Activated T-helper 1 cell treated with anti-CD3 and anti-CD28 coated beads, Interleukin-12 subunit alpha, Interleukin-12 subunit beta, Interleukin-2, Interleukin-4 antibody, amounts not matched to agents 30 ng/mL and 10 ng/mL and 1 ng/mL, durations not matched to agents 14 hours and 24 hours and 36 hours (primary cell): ENCODE measurements around the gene NSMF. TPM values are rescaled to one million over a fixed set of nuclear protein-coding genes. Genes with fewer than 3 reads are reported as not detected.

Source experiments
- DNase-seq: peaks from one replicate; pipeline ENCODE4 v3.0.0; 2021; ENCODE audit warnings: low spot score
- H3K27ac Mint-ChIP-seq: one replicate; pipeline ENCODE4 v1.8.0; 2021; ENCODE audit warnings: mild to moderate bottlenecking, mixed read lengths
- H3K27me3 Mint-ChIP-seq: one replicate; pipeline ENCODE4 v1.8.0; 2022; ENCODE audit warnings: mild to moderate bottlenecking, moderate library complexity, mixed read lengths; ENCODE audit not compliant: insufficient read depth
- H3K36me3 Mint-ChIP-seq: one replicate; pipeline ENCODE4 v1.8.0; 2021; ENCODE audit warnings: low read depth, mixed read lengths
- H3K4me1 Mint-ChIP-seq: one replicate; pipeline ENCODE4 v1.8.0; 2021; ENCODE audit warnings: low read depth, mixed read lengths
- H3K4me3 Mint-ChIP-seq: one replicate; pipeline ENCODE4 v1.8.0; 2021; ENCODE audit warnings: mild to moderate bottlenecking, moderate library complexity, mixed read lengths
- H3K9me3 Mint-ChIP-seq: one replicate; pipeline ENCODE4 v1.8.0; 2021; ENCODE audit warnings: mixed read lengths
- intact Hi-C: fragments of 100-400 bp; cut with micrococcal nuclease; formaldehyde crosslinking; loops from one replicate; pipeline ENCODE4 v1.15.1; 2024
- total RNA-seq: library from RNA; stranded (reverse); gene quantifications from 2 replicates; pipeline ENCODE4 v1.2.3, GENCODE V29; 2022

Gene NSMF
- total RNA-seq, 1 donor from 2014 or later: 58.9 TPM

DNA sequence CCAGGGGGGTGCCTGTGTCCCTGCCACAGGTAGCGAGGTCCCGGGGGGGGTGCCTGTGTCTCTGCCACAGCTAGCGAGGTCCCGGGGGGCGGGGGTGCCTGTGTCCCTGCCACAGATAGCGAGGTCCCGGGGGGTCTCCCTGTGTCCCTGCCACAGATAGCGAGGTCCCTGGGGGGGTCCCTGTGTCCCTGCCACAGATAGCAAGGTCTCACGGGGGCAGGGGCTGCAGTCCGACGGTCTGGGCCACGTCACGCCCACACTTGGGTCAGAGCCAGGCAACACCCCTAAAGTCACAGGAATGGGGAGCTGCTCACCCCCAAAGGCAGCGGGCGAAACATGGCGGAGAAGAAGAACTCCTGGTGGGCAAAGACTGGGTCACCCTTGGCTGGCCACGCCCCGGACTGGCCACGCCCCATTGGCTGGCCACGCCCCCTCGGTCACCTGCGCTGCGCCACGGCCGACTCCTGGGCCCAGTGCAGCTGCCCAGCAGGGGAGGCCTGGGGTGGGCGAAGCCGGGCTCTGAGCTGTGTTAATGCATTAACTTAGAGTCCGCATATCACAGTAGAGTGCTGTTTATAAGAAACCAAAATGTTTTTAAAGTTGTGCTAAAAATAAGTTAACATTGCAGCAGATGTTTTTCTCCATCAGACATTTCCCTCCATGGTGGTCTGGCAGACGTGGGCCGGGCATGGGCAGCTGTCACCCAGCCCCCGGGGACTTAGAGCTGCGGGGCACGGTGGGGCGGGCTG lies 29.0 kb downstream of the NSMF start:
- no peak overlapping the region for H3K27ac Mint-ChIP-seq
- peaks cover 3% of the 10 kb centered on the region for H3K27me3 Mint-ChIP-seq
- no peak overlapping the region for H3K4me3 Mint-ChIP-seq
- intact Hi-C loops: loop anchor here (10.0 kb wide), 1 partner anchor 95 kb away; no protein-coding TSS in a partner anchor
- no peaks in the 10 kb centered on the region for H3K9me3 Mint-ChIP-seq
- H3K4me1 Mint-ChIP-seq: no peaks in the 10 kb centered on the region
- DNase-seq: no peak
- no peaks in the 10 kb centered on the region for H3K36me3 Mint-ChIP-seq

DNA sequence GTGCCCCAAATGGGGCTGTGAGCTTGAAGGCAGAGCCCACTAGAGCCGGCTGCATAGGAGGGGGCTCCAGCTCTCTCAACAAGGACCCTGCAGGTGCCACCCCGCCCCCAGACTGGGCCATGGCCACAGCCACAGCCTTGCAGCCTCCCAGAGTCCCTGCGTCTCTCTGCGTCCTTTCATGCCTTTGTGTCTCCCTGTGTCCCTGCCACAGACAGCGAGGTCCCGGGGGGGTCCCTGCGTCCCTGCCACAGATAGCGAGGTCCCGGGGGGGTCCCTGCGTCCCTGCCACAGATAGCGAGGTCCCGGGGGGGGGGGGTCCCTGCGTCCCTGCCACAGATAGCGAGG lies 29.6 kb downstream of the NSMF start:
- H3K36me3 Mint-ChIP-seq: no peaks in the 10 kb centered on the region
- DNase-seq: no peak
- intact Hi-C loops: loop anchor here (10.0 kb wide), 1 partner anchor 95 kb away; no protein-coding TSS in a partner anchor
- no peaks in the 10 kb centered on the region for H3K9me3 Mint-ChIP-seq
- H3K27ac Mint-ChIP-seq: no peak overlapping the region
- H3K4me1 Mint-ChIP-seq: no peaks in the 10 kb centered on the region
- peaks cover 6% of the 10 kb centered on the region for H3K27me3 Mint-ChIP-seq
- H3K4me3 Mint-ChIP-seq: no peak overlapping the region

DNA sequence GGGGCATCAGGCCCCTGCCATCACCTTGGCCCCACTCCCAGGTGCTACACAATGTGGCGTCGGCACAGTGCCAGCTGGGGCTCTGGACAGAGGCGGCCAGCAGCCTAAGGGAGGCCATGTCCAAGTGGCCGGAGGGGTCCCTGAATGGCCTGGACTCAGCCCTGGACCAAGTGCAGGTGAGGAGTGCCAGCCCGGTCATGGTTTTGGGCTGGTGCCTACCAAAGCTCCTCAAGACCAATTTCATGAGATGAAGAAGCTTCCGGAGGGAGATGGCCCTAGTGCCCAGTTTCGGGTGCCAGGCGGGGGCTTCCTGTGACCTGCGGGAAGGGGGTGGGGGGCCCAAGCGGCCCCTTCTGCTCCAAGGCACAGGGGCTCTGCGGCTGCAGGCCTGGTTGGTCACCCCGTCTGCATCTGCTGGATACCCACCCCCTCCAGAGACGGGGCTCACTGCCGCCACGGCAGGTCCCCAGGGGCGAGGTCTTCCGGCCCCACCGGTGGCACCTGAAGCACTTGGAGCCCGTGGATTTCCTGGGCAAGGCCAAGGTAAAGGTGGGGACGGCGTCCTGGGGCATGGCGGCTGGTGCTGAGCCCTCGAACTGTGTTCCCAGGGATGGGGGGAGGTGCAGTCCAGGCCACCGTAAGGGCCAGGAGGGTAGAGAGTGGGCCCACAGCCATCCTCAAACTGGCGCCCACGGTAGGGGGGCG lies 30.1 kb downstream of the NSMF start:
- no peak for DNase-seq
- intact Hi-C loops: loop anchor here (10.0 kb wide), 1 partner anchor 96 kb away; no protein-coding TSS in a partner anchor
- Mint-ChIP-seq H3K27ac (no peak overlapping the region), H3K4me3 (no peak overlapping the region), H3K36me3 (no peaks in the 10 kb centered on the region), H3K9me3 (no peaks in the 10 kb centered on the region), H3K4me1 (no peaks in the 10 kb centered on the region), H3K27me3 (peaks cover 9% of the 10 kb centered on the region)

GRCh38 chr9:137428311-137428630 lies 30.9 kb downstream of the NSMF start:
- intact Hi-C loops: loop anchor here (10.0 kb wide), 1 partner anchor 97 kb away; no protein-coding TSS in a partner anchor
- DNase-seq: no peak
- Mint-ChIP-seq H3K4me1 (no peaks in the 10 kb centered on the region), H3K36me3 (no peaks in the 10 kb centered on the region), H3K27ac (no peak overlapping the region), H3K27me3 (peaks cover 9% of the 10 kb centered on the region), H3K4me3 (no peak overlapping the region), H3K9me3 (no peaks in the 10 kb centered on the region)

DNA sequence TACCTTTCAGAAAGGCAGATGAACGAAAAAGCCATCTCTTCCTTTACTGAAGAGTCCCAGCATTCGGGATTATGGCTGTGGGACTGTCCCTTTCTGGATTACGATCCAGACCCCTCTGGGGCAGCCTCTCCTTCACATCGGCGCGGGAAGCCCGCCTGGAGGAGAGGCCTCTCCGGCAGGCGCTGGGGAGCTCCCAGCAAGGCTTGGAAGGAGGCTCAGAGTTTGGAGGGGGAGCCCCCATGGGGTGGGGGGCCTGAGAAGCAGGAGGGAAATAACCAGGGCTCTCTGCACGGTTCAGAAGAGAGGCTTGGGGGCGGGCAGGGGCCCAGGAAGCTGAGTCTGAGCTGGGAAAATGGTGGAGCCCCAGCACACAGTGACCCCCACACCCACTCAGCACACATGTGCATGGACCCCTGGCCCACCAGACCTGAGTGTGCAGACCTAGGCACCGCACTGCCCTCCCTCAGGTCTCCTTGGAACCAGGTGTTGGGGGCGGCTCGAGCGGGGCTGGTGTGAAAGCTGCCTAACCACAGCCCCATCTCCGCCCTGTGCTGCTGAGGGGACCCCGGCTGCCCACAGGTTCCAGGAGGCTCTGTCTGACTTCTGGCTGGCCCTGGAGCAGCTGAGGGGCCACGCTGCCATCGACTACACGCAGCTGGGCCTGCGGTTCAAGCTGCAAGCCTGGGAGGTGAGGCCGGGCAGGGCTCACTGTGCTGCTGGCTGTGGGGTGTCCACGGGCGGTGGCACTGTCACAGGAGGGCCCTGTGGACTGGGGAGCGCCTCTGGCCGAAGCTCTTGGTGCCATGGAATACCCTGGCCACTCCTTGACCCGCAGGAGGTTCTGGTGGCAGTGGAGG lies 31.5 kb downstream of the NSMF start:
- Mint-ChIP-seq H3K27me3 (peaks cover 9% of the 10 kb centered on the region), H3K27ac (no peak overlapping the region), H3K4me3 (no peak overlapping the region), H3K9me3 (no peaks in the 10 kb centered on the region), H3K36me3 (no peaks in the 10 kb centered on the region), H3K4me1 (no peaks in the 10 kb centered on the region)
- intact Hi-C loops: loop anchor here (10.0 kb wide), 1 partner anchor 97 kb away; no protein-coding TSS in a partner anchor
- no peak for DNase-seq

GRCh38 chr9:137426018-137426681 lies 33.0 kb downstream of the NSMF start:
- intact Hi-C loops: loop anchor here (10.0 kb wide), 1 partner anchor 99 kb away; no protein-coding TSS in a partner anchor
- Mint-ChIP-seq H3K9me3 (no peaks in the 10 kb centered on the region), H3K4me1 (peaks cover 7% of the 10 kb centered on the region), H3K27me3 (peaks cover 9% of the 10 kb centered on the region), H3K27ac (no peak overlapping the region), H3K4me3 (no peak overlapping the region), H3K36me3 (peaks cover 5% of the 10 kb centered on the region)
- no peak for DNase-seq

GRCh38 chr9:137423514-137424291 lies 35.4 kb downstream of the NSMF start:
- intact Hi-C loops: loop anchor here (1.0 to 10.0 kb wide), 7 partner anchors 18 to 181 kb away; partner anchors contain the start of genes ENTPD8, MRPL41, NRARP and NSMF
- no peak for DNase-seq
- no peaks in the 10 kb centered on the region for H3K9me3 Mint-ChIP-seq

GRCh38 chr9:137422604-137423513 lies 36.3 kb downstream of the NSMF start, which contains the start of the genes EXD3 and NOXA1:
Gene EXD3, minus strand, starts transcription at chr9:137423162. Its CDS starts 27,805 bp downstream, at chr9:137395357.
Gene NOXA1, plus strand, starts transcription at chr9:137423393. Its CDS starts 137 bp downstream, at chr9:137423530.
- DNase-seq: peak; percentile 92
- Mint-ChIP-seq H3K9me3 (no peaks in the 10 kb centered on the region), H3K36me3 (peaks cover 5% of the 10 kb centered on the region), H3K27me3 (peaks cover 9% of the 10 kb centered on the region), H3K4me1 (peaks cover 7% of the 10 kb centered on the region), H3K27ac (peak within 1 kb of the TSS; percentile 52), H3K4me3 (peak within 1 kb of the TSS; percentile 90)
- intact Hi-C loops: loop anchor here (1.0 to 10.0 kb wide), 8 partner anchors 12 to 181 kb away; partner anchors contain the start of genes ENTPD8, MRPL41, NRARP and NSMF

More at GRCh38 chr9:137423514-137424291, 35.4 kb downstream of the NSMF start:
- Mint-ChIP-seq H3K36me3 (peaks cover 5% of the 10 kb centered on the region), H3K4me3 (no peak overlapping the region), H3K4me1 (peaks cover 7% of the 10 kb centered on the region), H3K27ac (no peak overlapping the region), H3K27me3 (peaks cover 9% of the 10 kb centered on the region)

DNA sequence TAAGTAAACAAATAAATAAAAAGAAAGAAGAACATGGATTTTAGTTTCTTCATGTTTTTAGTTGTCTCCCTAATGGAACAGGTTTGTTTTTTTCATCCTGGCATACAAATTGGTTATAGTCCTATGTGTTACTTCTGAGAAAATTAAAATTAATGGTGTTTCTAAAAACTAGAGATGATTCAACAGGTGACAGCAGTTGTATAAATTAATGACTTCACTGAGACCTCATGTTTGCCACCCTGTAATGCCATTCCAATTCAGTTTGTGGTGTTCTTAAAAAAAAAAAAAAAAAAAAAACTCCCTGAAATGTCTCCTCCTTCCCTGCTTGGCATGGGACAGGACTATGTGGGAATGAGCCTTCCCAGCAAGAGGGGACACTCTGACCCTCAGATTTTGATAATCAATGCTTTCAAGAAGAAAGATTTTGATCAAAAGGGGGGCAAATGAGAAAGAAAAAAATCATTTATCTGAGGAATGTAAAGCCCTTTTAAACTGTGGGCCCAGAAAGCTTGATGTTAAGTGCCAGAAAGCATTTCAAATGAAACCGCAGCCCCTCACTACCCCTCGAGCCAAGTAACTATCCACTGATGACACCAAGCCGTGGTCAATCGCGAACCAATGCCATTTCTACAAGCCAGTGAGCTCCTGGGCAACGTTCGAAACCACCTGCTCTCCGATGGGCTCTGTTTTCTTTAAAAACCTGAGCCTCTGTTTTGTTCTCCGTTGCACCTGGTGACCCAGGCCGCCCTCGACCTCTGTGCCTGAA lies 37.1 kb downstream of the NSMF start:
- intact Hi-C loops: loop anchor here (1.0 to 10.0 kb wide), 4 partner anchors 11 to 180 kb away; partner anchors contain the start of genes MRPL41, PNPLA7 and TUBB4B
- H3K9me3 Mint-ChIP-seq: no peaks in the 10 kb centered on the region
- H3K4me3 Mint-ChIP-seq: peak overlapping the region; percentile 90
- H3K4me1 Mint-ChIP-seq: peaks cover 7% of the 10 kb centered on the region
- H3K27ac Mint-ChIP-seq: peak overlapping the region; percentile 52
- H3K27me3 Mint-ChIP-seq: peaks cover 8% of the 10 kb centered on the region
- no peak for DNase-seq
- peaks cover 5% of the 10 kb centered on the region for H3K36me3 Mint-ChIP-seq
